GM20000 (cell line): ENCODE results near the gene BBOF1.

ENCODE experiments used
- DNase-seq: peaks from one replicate; pipeline ENCODE4 v3.0.0; 2012; ENCODE audit warnings: low spot score
- CTCF ChIP-seq: IDR thresholded peaks from 2 replicates; pipeline ENCODE4 v1.5.1; 2012; ENCODE audit warnings: mild to moderate bottlenecking, control low read depth; ENCODE audit errors: extremely low read depth, missing control alignments

BBOF1 gene

GRCh38 chr14:74109369-74109768 is 90.2 kb downstream of the BBOF1 start:
- no peak for TF ChIP-seq CTCF
- DNase-seq = no peak

- DNase-seq = peak; percentile 62
Measured at GRCh38 chr14:74111395-74112216, 92.5 kb downstream of the BBOF1 start.

More at GRCh38 chr14:74111395-74112216, 92.5 kb downstream of the BBOF1 start:
- TF ChIP-seq CTCF = peak; percentile 12
